IMR-90 (cell line): ENCODE results near the gene ATP8B3. TPM values are rescaled to one million over a fixed set of nuclear protein-coding genes. Genes with fewer than 3 reads are reported as not detected.

Experiments
- ATAC-seq: fragments of 200-7000 bp; cut with Tn5 transposase; 2 replicates; pipeline ENCODE4 v1.9.1; 2020; ENCODE audit warnings: low read depth, mild to moderate bottlenecking, moderate library complexity
- BruUV-seq: library from RNA; stranded (reverse); fragments of 400-500 nt; replicated peaks from 2 replicates; lab custom pipeline; 2021; lab: Mats Ljungman, UMichigan
- CTCF ChIA-PET: fragments of 300-600 bp; formaldehyde crosslinking; extraction: SDS; loops from one replicate; lab custom pipeline; 2021; ENCODE audit warnings: antibody characterized with exemption; lab: Yijun Ruan, JAX
- POLR2A ChIA-PET: fragments of 300-600 bp; sonication (Branson Sonifier 250); formaldehyde crosslinking; loops from one replicate; lab custom pipeline; 2022; ENCODE audit warnings: antibody characterized with exemption; ENCODE audit not compliant: unreplicated experiment; lab: Charles Lee
- DNase-seq: peaks from one replicate; pipeline ENCODE4 v3.0.0; 2013
- H2AFZ ChIP-seq: replicated peaks from 2 replicates; pipeline ENCODE3; 2013; ENCODE audit warnings: low read length, mild to moderate bottlenecking; ENCODE audit not compliant: poor library complexity
- H2AK5ac ChIP-seq: 2 replicates; pipeline ENCODE4 v1.6.1; 2013; ENCODE audit warnings: low read depth, low read length, inconsistent platforms
- H2AK9ac ChIP-seq: replicated peaks from 2 replicates; pipeline ENCODE3; 2013; ENCODE audit warnings: mild to moderate bottlenecking, low read depth, low read length, moderate library complexity; ENCODE audit not compliant: poor library complexity
- H2BK120ac ChIP-seq: 2 replicates; pipeline ENCODE4 v1.6.1; 2013; ENCODE audit warnings: low read depth, low read length, inconsistent platforms
- H2BK15ac ChIP-seq: 3 replicates; pipeline ENCODE4 v1.6.1; 2013; ENCODE audit warnings: low read depth, low read length, inconsistent platforms
- H2BK20ac ChIP-seq: 2 replicates; pipeline ENCODE4 v1.6.1; 2013; ENCODE audit warnings: low read depth, mild to moderate bottlenecking, inconsistent platforms, low read length, moderate library complexity
- H2BK5ac ChIP-seq: 2 replicates; pipeline ENCODE4 v1.6.1; 2013; ENCODE audit warnings: mild to moderate bottlenecking, low read depth, low read length, inconsistent platforms; ENCODE audit not compliant: poor library complexity, severe bottlenecking
- H3K14ac ChIP-seq: replicated peaks from 2 replicates; pipeline ENCODE4 v1.6.1; 2013; ENCODE audit warnings: low read depth, low read length, inconsistent platforms
- H3K18ac ChIP-seq: 2 replicates; pipeline ENCODE4 v1.6.1; 2013; ENCODE audit warnings: low read depth, low read length, control low read depth
- H3K23ac ChIP-seq: 2 replicates; pipeline ENCODE4 v1.6.1; 2013; ENCODE audit warnings: low read depth, low read length, inconsistent platforms
- H3K27ac ChIP-seq: 2 replicates; pipeline ENCODE4 v1.5.1; 2013; ENCODE audit warnings: mild to moderate bottlenecking, control low read depth, low read length; ENCODE audit not compliant: insufficient read depth
- H3K27me3 ChIP-seq: 2 replicates; pipeline ENCODE4 v1.6.1; 2013; ENCODE audit warnings: low read length; ENCODE audit not compliant: control insufficient read depth, insufficient read depth
- H3K36me3 ChIP-seq: 2 replicates; pipeline ENCODE4 v1.6.1; 2013; ENCODE audit warnings: low read length, mixed read lengths; ENCODE audit not compliant: control insufficient read depth, insufficient read depth
- H3K4ac ChIP-seq: 2 replicates; pipeline ENCODE4 v1.6.1; 2013; ENCODE audit warnings: low read depth, low read length, inconsistent platforms
- H3K4me1 ChIP-seq: 2 replicates; pipeline ENCODE4 v1.6.1; 2013; ENCODE audit warnings: low read length, mixed read lengths; ENCODE audit not compliant: control insufficient read depth, insufficient read depth
- H3K4me2 ChIP-seq: 2 replicates; pipeline ENCODE4 v1.6.1; 2013; ENCODE audit warnings: low read depth, mild to moderate bottlenecking, control low read depth, low read length, moderate library complexity
- H3K4me3 ChIP-seq: 2 replicates; pipeline ENCODE4 v1.5.1; 2013; ENCODE audit warnings: low read depth, mild to moderate bottlenecking, control low read depth, low read length, moderate library complexity; ENCODE audit not compliant: insufficient read depth
- H3K56ac ChIP-seq: 2 replicates; pipeline ENCODE4 v1.6.1; 2013; ENCODE audit warnings: low read length, inconsistent platforms; ENCODE audit not compliant: insufficient read depth; ENCODE audit errors: extremely low read depth
- H3K79me1 ChIP-seq, 2 experiments: 2 replicates each; pipeline ENCODE4 v1.6.1; 2013; ENCODE audit warnings: low read length in 2 of 2, inconsistent platforms in 1 of 2, low read depth in 1 of 2
- H3K9ac ChIP-seq: 2 replicates; pipeline ENCODE4 v1.6.1; 2013; ENCODE audit warnings: low read depth, low read length, control low read depth
- H3K9me1 ChIP-seq: 2 replicates; pipeline ENCODE4 v1.6.1; 2013; ENCODE audit warnings: low read length, inconsistent platforms; ENCODE audit not compliant: insufficient read depth
- H3K9me3 ChIP-seq: 2 replicates; pipeline ENCODE4 v1.6.1; 2013; ENCODE audit warnings: low read length; ENCODE audit not compliant: control insufficient read depth, insufficient read depth
- H4K20me1 ChIP-seq: 2 replicates; pipeline ENCODE4 v1.6.1; 2013; ENCODE audit warnings: low read length, inconsistent platforms; ENCODE audit not compliant: insufficient read depth
- H4K5ac ChIP-seq: 2 replicates; pipeline ENCODE4 v1.6.1; 2013; ENCODE audit warnings: mild to moderate bottlenecking, low read depth, low read length, control low read depth
- H4K8ac ChIP-seq, 2 experiments: 2 replicates each; pipeline ENCODE4 v1.6.1; 2013; ENCODE audit warnings: low read depth in 2 of 2, low read length in 2 of 2, control low read depth in 1 of 2, inconsistent platforms in 1 of 2
- H4K91ac ChIP-seq: 2 replicates; pipeline ENCODE4 v1.6.1; 2013; ENCODE audit warnings: low read depth, low read length, inconsistent platforms; ENCODE audit not compliant: insufficient read depth
- BHLHE40 ChIP-seq: fragments of 150-350 bp; IDR thresholded peaks from 2 replicates; pipeline ENCODE4 v1.6.1; 2016; ENCODE audit warnings: mild to moderate bottlenecking, low read depth, low read length
- CHD1 ChIP-seq: IDR thresholded peaks from 2 replicates; pipeline ENCODE4 v1.6.1; 2012; ENCODE audit warnings: low read depth, low read length, improper control_type of control experiment
- FOS ChIP-seq: fragments of 150-350 bp; IDR thresholded peaks from 2 replicates; pipeline ENCODE4 v1.6.1; 2016; ENCODE audit warnings: low read depth, low read length
- MAFK ChIP-seq: IDR thresholded peaks from 2 replicates; pipeline ENCODE4 v1.6.1; 2012; ENCODE audit warnings: low read depth, low read length, improper control_type of control experiment
- MAZ ChIP-seq: IDR thresholded peaks from 2 replicates; pipeline ENCODE4 v1.6.1; 2012; ENCODE audit warnings: low read depth, mild to moderate bottlenecking, low read length, improper control_type of control experiment, moderate library complexity, borderline replicate concordance
- MXI1 ChIP-seq: IDR thresholded peaks from 2 replicates; pipeline ENCODE4 v1.6.1; 2012; ENCODE audit warnings: low read depth, mild to moderate bottlenecking, low read length, moderate library complexity, borderline replicate concordance
- NFE2L2 ChIP-seq: fragments of 150-350 bp; IDR thresholded peaks from 2 replicates; pipeline ENCODE4 v1.6.1; 2016; ENCODE audit warnings: low read depth, mild to moderate bottlenecking, low read length
- POLR2A ChIP-seq: IDR thresholded peaks from 2 replicates; pipeline ENCODE4 v1.6.1; 2012; ENCODE audit warnings: mild to moderate bottlenecking, low read depth, low read length
- RCOR1 ChIP-seq: IDR thresholded peaks from 2 replicates; pipeline ENCODE4 v1.6.1; 2012; ENCODE audit warnings: mild to moderate bottlenecking, low read length, improper control_type of control experiment; ENCODE audit not compliant: insufficient replicate concordance
- SMC3 ChIP-seq: fragments of 150-350 bp; IDR thresholded peaks from 2 replicates; pipeline ENCODE4 v1.6.1; 2016; ENCODE audit warnings: low read depth, mild to moderate bottlenecking, antibody characterized with exemption, low read length, moderate library complexity
- WGBS, 2 experiments: methylation state at CpG; one replicate each; pipeline versions ENCODE4 v1.1.5 to v1.1.7; 2013; ENCODE audit warnings: missing lambda C conversion rate in 2 of 2; ENCODE audit not compliant: insufficient read length in 1 of 2; ENCODE audit errors: extremely low coverage in 2 of 2; 5-methylcytosine and 5-hydroxymethylcytosine counted together
- dilution Hi-C: fragments of 300-500 bp; cut with HindIII; formaldehyde crosslinking; loops from one replicate; pipeline ENCODE4 v1.14.3; 2018; ENCODE audit warnings: low sequenced_read_pairs; ENCODE audit not compliant: unreplicated experiment
- in situ Hi-C: fragments of 300-500 bp; cut with MboI; formaldehyde crosslinking; loops from 3 replicates; pipeline ENCODE4 v1.14.3; 2019; ENCODE audit warnings: low sequenced_read_pairs, inconsistent platforms, mixed read lengths
- intact Hi-C: fragments of 100-400 bp; cut with micrococcal nuclease; formaldehyde crosslinking; loops from 2 replicates; pipeline ENCODE4 v1.10.0; 2022
- polyA plus RNA-seq, 3 experiments: library from polyadenylated mRNA; depleted of rRNA; stranded (reverse); fragments of >200 nt; gene quantifications; 2 replicates each; pipeline ENCODE4 v1.2.3, GENCODE V29; 2012; ENCODE audit warnings: low replicate concordance in 1 of 3
- total RNA-seq: library from RNA; depleted of rRNA; stranded (reverse); fragments of >200 nt; gene quantifications from 2 replicates; pipeline ENCODE4 v1.2.3, GENCODE V29; 2012
- TF ChIP-seq, protein P1 (sequence below): conservative IDR thresholded peaks from 2 replicates; pipeline ENCODE4 v1.5.1; 2012; ENCODE audit warnings: mild to moderate bottlenecking, low read depth, low read length, improper control_type of control experiment
- TF ChIP-seq, protein P2 (sequence below): fragments of 150-350 bp; IDR thresholded peaks from 2 replicates; pipeline ENCODE4 v1.6.1; 2016; ENCODE audit warnings: low read depth, mild to moderate bottlenecking, low read length, moderate library complexity, borderline replicate concordance
- TF ChIP-seq, protein P3 (sequence below): fragments of 150-350 bp; IDR thresholded peaks from 2 replicates; pipeline ENCODE4 v1.6.1; 2017; ENCODE audit warnings: mild to moderate bottlenecking, antibody characterized with exemption, low read length, low read depth

ATP8B3 gene
- total and polyA plus RNA-seq, 2 of the 4 experiments (the other 2 are of a cell fraction): 1.6 to 8.1 TPM

DNA sequence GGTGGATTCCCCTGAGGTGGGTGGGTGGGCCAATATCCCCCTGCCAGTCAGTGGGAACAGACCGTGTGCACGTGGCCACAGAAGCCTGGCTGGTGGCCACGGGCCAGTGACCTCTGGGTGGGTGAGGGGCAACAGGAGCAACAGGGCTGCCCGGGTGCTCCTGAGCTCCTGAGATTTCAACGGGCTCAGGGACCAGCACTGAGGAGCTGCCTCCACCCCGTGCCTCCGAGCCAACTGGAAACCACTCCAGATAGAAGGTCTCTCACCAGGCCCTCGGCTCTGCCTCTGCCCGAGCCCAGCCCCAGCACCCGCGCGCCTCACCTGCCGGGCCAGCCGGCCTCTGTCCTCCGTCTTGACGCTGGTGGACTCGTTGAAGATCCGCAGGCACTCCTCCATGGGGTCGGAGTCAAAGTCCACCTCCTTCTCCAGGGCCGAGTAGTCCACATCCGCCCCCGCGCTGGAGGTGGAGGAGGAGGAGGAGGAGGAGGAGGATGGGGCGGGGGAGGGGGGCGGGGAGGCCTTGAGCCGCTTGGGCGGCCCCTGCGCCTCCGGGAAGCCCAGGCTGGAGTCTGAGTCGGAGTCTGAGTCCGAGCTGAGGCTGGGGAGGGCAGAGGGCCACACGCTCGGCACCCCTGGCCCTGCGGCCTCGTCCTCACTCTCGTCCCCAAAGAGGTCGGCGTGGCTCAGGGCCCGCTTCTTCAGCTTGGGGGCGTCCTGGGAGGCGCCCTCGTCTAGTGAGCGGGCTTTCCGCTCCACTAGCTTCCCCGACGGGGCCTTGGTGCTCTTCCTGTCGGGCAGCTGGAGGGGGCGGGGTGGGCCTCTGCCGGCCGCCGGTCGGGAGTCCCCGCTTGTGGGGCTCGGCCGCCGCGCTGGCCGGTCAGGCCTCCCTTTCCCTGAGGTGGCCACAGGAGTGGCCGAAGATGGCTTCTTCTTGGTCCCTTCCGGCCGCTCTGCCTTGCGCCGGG, 14.8 kb upstream of the ATP8B3 start:
- H3K9ac ChIP-seq: no peak overlapping the region
- intact Hi-C loops (loop anchor here (1.0 kb wide), 1 partner anchor 15 kb away; the partner anchor contains the start of gene ATP8B3), in situ Hi-C loops (no loop called here), dilution Hi-C loops (no loop called here)
- H2AFZ ChIP-seq: peak overlapping the region; percentile 32
- H3K14ac ChIP-seq: no peak overlapping the region
- 74% methylated on average over 37 of the region's 63 CpGs; no CpG with 5 or more reads in 1 of the 2 experiments for WGBS, 2 experiments
- no peak overlapping the region for H4K91ac ChIP-seq
- H3K4ac ChIP-seq: no peak overlapping the region
- H3K9me1 ChIP-seq: no peaks in the 10 kb centered on the region
- ATAC-seq (peak; percentile 22), DNase-seq (no peak)
- no peak overlapping the region for H2BK5ac ChIP-seq
- peak overlapping the region; percentile 33; the same call in 1 of the 2 replicates for H2AK5ac ChIP-seq
- ChIA-PET POLR2A (no interaction called here), CTCF (interaction anchor here (0.5 to 1.3 kb wide), 4 partner anchors 11 to 281 kb away, joined by 3 to 17 read pairs (median 3); no protein-coding TSS in a partner anchor)
- no peak overlapping the region for H3K18ac ChIP-seq
- H3K36me3 ChIP-seq: peaks cover 27% of the 10 kb centered on the region; the same call in 1 of the 2 replicates
- no TSS peak for BruUV-seq
- peaks cover 6 to 52% of the 10 kb centered on the region in 2 experiments for H3K79me1 ChIP-seq
- H3K56ac ChIP-seq: no peak overlapping the region
- peaks cover 30% of the 10 kb centered on the region for H4K20me1 ChIP-seq
- H2BK120ac ChIP-seq: no peak overlapping the region
- H2BK15ac ChIP-seq: no peak overlapping the region
- no peak overlapping the region for H3K27ac ChIP-seq
- no peak overlapping the region for H3K23ac ChIP-seq
- no peak overlapping the region for H4K8ac ChIP-seq
- H2AK9ac ChIP-seq: no peak overlapping the region
- H4K5ac ChIP-seq: no peak overlapping the region
- H3K9me3 ChIP-seq: no peaks in the 10 kb centered on the region
- H3K4me2 ChIP-seq: no peak overlapping the region
- H3K4me3 ChIP-seq: no peak overlapping the region
- no peaks in the 10 kb centered on the region for H3K27me3 ChIP-seq
- peaks cover 4% of the 10 kb centered on the region; the same call in 1 of the 2 replicates for H3K4me1 ChIP-seq
- no peak overlapping the region for H2BK20ac ChIP-seq
- TF ChIP-seq POLR2A: no peak
- no peak for TF ChIP-seq FOS
- TF ChIP-seq, protein P1, sequence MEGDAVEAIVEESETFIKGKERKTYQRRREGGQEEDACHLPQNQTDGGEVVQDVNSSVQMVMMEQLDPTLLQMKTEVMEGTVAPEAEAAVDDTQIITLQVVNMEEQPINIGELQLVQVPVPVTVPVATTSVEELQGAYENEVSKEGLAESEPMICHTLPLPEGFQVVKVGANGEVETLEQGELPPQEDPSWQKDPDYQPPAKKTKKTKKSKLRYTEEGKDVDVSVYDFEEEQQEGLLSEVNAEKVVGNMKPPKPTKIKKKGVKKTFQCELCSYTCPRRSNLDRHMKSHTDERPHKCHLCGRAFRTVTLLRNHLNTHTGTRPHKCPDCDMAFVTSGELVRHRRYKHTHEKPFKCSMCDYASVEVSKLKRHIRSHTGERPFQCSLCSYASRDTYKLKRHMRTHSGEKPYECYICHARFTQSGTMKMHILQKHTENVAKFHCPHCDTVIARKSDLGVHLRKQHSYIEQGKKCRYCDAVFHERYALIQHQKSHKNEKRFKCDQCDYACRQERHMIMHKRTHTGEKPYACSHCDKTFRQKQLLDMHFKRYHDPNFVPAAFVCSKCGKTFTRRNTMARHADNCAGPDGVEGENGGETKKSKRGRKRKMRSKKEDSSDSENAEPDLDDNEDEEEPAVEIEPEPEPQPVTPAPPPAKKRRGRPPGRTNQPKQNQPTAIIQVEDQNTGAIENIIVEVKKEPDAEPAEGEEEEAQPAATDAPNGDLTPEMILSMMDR: no peak
- TF ChIP-seq MAFK: no peak
- no peak for TF ChIP-seq MAZ
- TF ChIP-seq MXI1: no peak
- no peak for TF ChIP-seq SMC3
- TF ChIP-seq, protein P2, sequence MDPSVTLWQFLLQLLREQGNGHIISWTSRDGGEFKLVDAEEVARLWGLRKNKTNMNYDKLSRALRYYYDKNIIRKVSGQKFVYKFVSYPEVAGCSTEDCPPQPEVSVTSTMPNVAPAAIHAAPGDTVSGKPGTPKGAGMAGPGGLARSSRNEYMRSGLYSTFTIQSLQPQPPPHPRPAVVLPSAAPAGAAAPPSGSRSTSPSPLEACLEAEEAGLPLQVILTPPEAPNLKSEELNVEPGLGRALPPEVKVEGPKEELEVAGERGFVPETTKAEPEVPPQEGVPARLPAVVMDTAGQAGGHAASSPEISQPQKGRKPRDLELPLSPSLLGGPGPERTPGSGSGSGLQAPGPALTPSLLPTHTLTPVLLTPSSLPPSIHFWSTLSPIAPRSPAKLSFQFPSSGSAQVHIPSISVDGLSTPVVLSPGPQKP: no peak
- TF ChIP-seq CHD1: no peak
- no peak for TF ChIP-seq RCOR1
- no peak for TF ChIP-seq BHLHE40
- no peak for TF ChIP-seq NFE2L2
- TF ChIP-seq, protein P3, sequence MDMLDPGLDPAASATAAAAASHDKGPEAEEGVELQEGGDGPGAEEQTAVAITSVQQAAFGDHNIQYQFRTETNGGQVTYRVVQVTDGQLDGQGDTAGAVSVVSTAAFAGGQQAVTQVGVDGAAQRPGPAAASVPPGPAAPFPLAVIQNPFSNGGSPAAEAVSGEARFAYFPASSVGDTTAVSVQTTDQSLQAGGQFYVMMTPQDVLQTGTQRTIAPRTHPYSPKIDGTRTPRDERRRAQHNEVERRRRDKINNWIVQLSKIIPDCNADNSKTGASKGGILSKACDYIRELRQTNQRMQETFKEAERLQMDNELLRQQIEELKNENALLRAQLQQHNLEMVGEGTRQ: no peak
